B cell (primary cell): ENCODE measurements around the gene CD81. TPM values are rescaled to one million over a fixed set of nuclear protein-coding genes. Genes with fewer than 3 reads are reported as not detected.

ENCODE experiments used
- ATAC-seq: fragments of 200-7000 bp; cut with Tn5 transposase; one replicate; pipeline ENCODE4 v1.10.0; 2021; ENCODE audit warnings: low read depth, mild to moderate bottlenecking, moderate number of reproducible peaks, moderate library complexity
- CTCF ChIA-PET: fragments of 350-600 bp; sonication (Branson Sonifier 250); formaldehyde crosslinking; loops from one replicate; lab custom pipeline; 2021; ENCODE audit warnings: antibody characterized with exemption, inconsistent platforms; lab: Charles Lee
- POLR2A ChIA-PET: fragments of 350-600 bp; sonication (Branson Sonifier 250); formaldehyde crosslinking; loops from one replicate; lab custom pipeline; 2021; ENCODE audit warnings: antibody characterized with exemption; lab: Charles Lee
- DNase-seq: peaks from one replicate; pipeline ENCODE4 v3.0.0; 2013
- H2AFZ ChIP-seq: 2 replicates; pipeline ENCODE4 v1.6.1; 2012; ENCODE audit warnings: mild to moderate bottlenecking, low read depth, low read length; ENCODE audit not compliant: insufficient read depth, poor library complexity, severe bottlenecking
- H3K27ac ChIP-seq, 2 donors: 1 replicate in 1 of 2; 2 replicates in 1 of 2; pipeline ENCODE4 v1.5.1; 2012 to 2013; ENCODE audit warnings: low read length in 2 of 2, mild to moderate bottlenecking in 2 of 2, moderate library complexity in 1 of 2
- H3K27me3 ChIP-seq, 4 experiments: fragments of 200-600 bp in 1 of 4; sonication (generic) in 1 of 4; replicated peaks in 1 of 4; 1 replicate in 2 of 4; 2 replicates in 2 of 4; pipeline versions ENCODE4 v1.6.1 to v1.7.0; 2013 to 2016; ENCODE audit warnings: low read length in 3 of 4, mild to moderate bottlenecking in 2 of 4, mixed read lengths in 1 of 4, moderate library complexity in 1 of 4; ENCODE audit not compliant: insufficient read depth in 4 of 4, control insufficient read depth in 3 of 4; ENCODE audit errors: control extremely low read depth in 1 of 4
- H3K36me3 ChIP-seq, 2 experiments: replicated peaks in 1 of 2; 1 replicate in 1 of 2; 2 replicates in 1 of 2; pipeline versions ENCODE4 v1.6.1 to v1.7.1; 2013; ENCODE audit warnings: low read length in 1 of 2; ENCODE audit not compliant: insufficient read depth in 2 of 2, control insufficient read depth in 1 of 2; ENCODE audit errors: control extremely low read depth in 1 of 2, extremely low read depth in 1 of 2
- H3K4me1 ChIP-seq, 2 donors: fragments of 200-600 bp in 1 of 2; sonication (generic) in 1 of 2; 1 replicate in 1 of 2; 2 replicates in 1 of 2; pipeline versions ENCODE4 v1.5.1 to v1.6.1; 2013 to 2017; ENCODE audit warnings: low read length in 2 of 2; ENCODE audit not compliant: control insufficient read depth in 2 of 2, insufficient read depth in 2 of 2
- H3K4me2 ChIP-seq: replicated peaks from 2 replicates; pipeline ENCODE3; 2012; ENCODE audit warnings: mild to moderate bottlenecking, low read depth, low read length; ENCODE audit not compliant: poor library complexity, severe bottlenecking
- H3K4me3 ChIP-seq, 5 experiments: fragments of 200-600 bp in 1 of 5; sonication (generic) in 1 of 5; 1 replicate in 3 of 5; 2 replicates in 2 of 5; pipeline versions ENCODE4 v1.5.1 to v1.7.0; 2011 to 2016; ENCODE audit warnings: low read length in 4 of 5, mild to moderate bottlenecking in 4 of 5, low read depth in 2 of 5, control low read depth in 1 of 5, moderate library complexity in 1 of 5; ENCODE audit not compliant: insufficient read depth in 1 of 5; ENCODE audit errors: control extremely low read depth in 1 of 5, extremely low read depth in 1 of 5
- H3K79me2 ChIP-seq: fragments of 200-600 bp; sonication (generic); one replicate; pipeline ENCODE4 v1.6.0; 2016; ENCODE audit warnings: low read length; ENCODE audit not compliant: control insufficient read depth, insufficient read depth
- H3K9ac ChIP-seq: fragments of 200-600 bp; sonication (generic); 2 replicates; pipeline ENCODE4 v1.6.1; 2017; ENCODE audit warnings: mild to moderate bottlenecking, low read length, moderate library complexity
- H3K9me3 ChIP-seq, 3 donors: one replicate each; pipeline versions ENCODE4 v1.6.1 to v1.7.1; 2013; ENCODE audit warnings: low read length in 2 of 3; ENCODE audit not compliant: control insufficient read depth in 2 of 3, insufficient read depth in 1 of 3; ENCODE audit errors: control extremely low read depth in 1 of 3
- H4K20me1 ChIP-seq: 2 replicates; pipeline ENCODE4 v1.6.0; 2012; ENCODE audit warnings: mild to moderate bottlenecking, low read length; ENCODE audit not compliant: insufficient read depth, control insufficient read depth, poor library complexity, severe bottlenecking
- H3K27ac Mint-ChIP-seq: one replicate; pipeline ENCODE4 v1.8.0; 2021; ENCODE audit warnings: mixed read lengths
- H3K27me3 Mint-ChIP-seq: one replicate; pipeline ENCODE4 v1.8.0; 2021; ENCODE audit warnings: mixed read lengths
- H3K4me1 Mint-ChIP-seq: one replicate; pipeline ENCODE4 v1.8.0; 2021; ENCODE audit warnings: mixed read lengths
- H3K4me3 Mint-ChIP-seq: one replicate; pipeline ENCODE4 v1.8.0; 2021; ENCODE audit warnings: mixed read lengths
- H3K9me3 Mint-ChIP-seq: one replicate; pipeline ENCODE4 v1.8.0; 2022; ENCODE audit warnings: mixed read lengths; ENCODE audit not compliant: insufficient read depth
- CTCF ChIP-seq: fragments of 200-600 bp; IDR thresholded peaks from one replicate; pipeline ENCODE4 v1.8.0; 2022; ENCODE audit warnings: antibody characterized with exemption, mild to moderate bottlenecking
- EZH2 ChIP-seq: IDR thresholded peaks from 2 replicates; pipeline ENCODE4 v1.6.1; 2012; ENCODE audit warnings: borderline replicate concordance, low read depth, mild to moderate bottlenecking, moderate library complexity, low read length; ENCODE audit not compliant: insufficient read depth, poor library complexity, severe bottlenecking
- WGBS: methylation state at CpG from one replicate; pipeline ENCODE4 v1.1.5; 2013; ENCODE audit warnings: missing lambda C conversion rate; ENCODE audit not compliant: insufficient coverage; 5-methylcytosine and 5-hydroxymethylcytosine counted together
- intact Hi-C: fragments of 100-400 bp; cut with micrococcal nuclease; formaldehyde crosslinking; loops from one replicate; pipeline ENCODE4 v1.10.0; 2022
- polyA plus RNA-seq: library from polyadenylated mRNA; depleted of rRNA; stranded (reverse); fragments of >200 nt; gene quantifications from 2 replicates; pipeline ENCODE4 v1.2.3, GENCODE V29; 2012
- total RNA-seq, 2 donors: library from RNA; stranded (reverse); fragments of 120-200 nt in 1 of 2; gene quantifications; 1 replicate in 1 of 2; 2 replicates in 1 of 2; pipeline versions ENCODE4 v1.2.3 to v1.2.4, GENCODE V29; 2013 to 2022

The CD81 gene
- total and polyA plus RNA-seq, 2 donors (not counting 1 experiment from before 2014, with no cell fraction given): 253 to 361 TPM

- Histone ChIP-seq H3K4me2 (peak overlapping the region; percentile 92), H3K4me3 (no peak overlapping the region), H3K4me1 (peaks cover 33 to 38% of the 10 kb centered on the region in 2 donors), H3K9ac (no peak overlapping the region), H2AFZ (no peak overlapping the region), H3K9me3 (peaks cover 0 to 6% (median 0%) of the 10 kb centered on the region in 3 donors), H4K20me1 (peaks cover 46% of the 10 kb centered on the region), H3K27ac (no peak overlapping the region), H3K79me2 (peaks cover 44% of the 10 kb centered on the region), H3K27me3 (no peaks in the 10 kb centered on the region), H3K36me3 (peaks cover 0 to 11% of the 10 kb centered on the region in 2 experiments)
- DNase-seq: no peak
- no peaks in the 10 kb centered on the region for H3K9me3 Mint-ChIP-seq
- no peaks in the 10 kb centered on the region for H3K27me3 Mint-ChIP-seq
- 92% methylated on average over 15 of the region's 16 CpGs for WGBS
- CTCF ChIA-PET: interaction anchor here (1.1 to 3.0 kb wide), 2 partner anchors 38 to 71 kb away, joined by 4 to 17 read pairs; no protein-coding TSS in a partner anchor
- H3K27ac Mint-ChIP-seq: peak overlapping the region; percentile 56
- intact Hi-C loops: loop anchor here (2.0 kb wide), 2 partner anchors 71 to 681 kb away; partner anchors contain the start of gene CARS1
- POLR2A ChIA-PET: interaction anchor here (1.4 kb wide), 1 partner anchor 25 kb away, joined by 7 read pairs; the partner anchor contains the start of gene TSSC4
- TF ChIP-seq CTCF (no peak), EZH2 (no peak)
- H3K4me3 Mint-ChIP-seq: peak overlapping the region; percentile 74
- peaks cover 30% of the 10 kb centered on the region for H3K4me1 Mint-ChIP-seq
- ATAC-seq: no peak
These were observed 1.1 kb upstream of the CD81 start for GRCh38 chr11:2375964-2376551.
